Prostate gland (tissue), 2 donors: ENCODE results near the gene REG4. TPM values are rescaled to one million over a fixed set of nuclear protein-coding genes. Genes with fewer than 3 reads are reported as not detected.

ENCODE experiments used
- DNase-seq: peaks from one replicate; pipeline ENCODE4 v3.0.0-alpha.2; 2019; ENCODE audit warnings: low spot score
- H3K27ac ChIP-seq, 2 donors: fragments of 200-600 bp; sonication (generic); 2 replicates each; pipeline ENCODE4 v1.5.1; 2017 to 2019
- H3K27me3 ChIP-seq: fragments of 200-600 bp; sonication (generic); replicated peaks from 2 replicates; pipeline ENCODE4 v1.5.1; 2019; ENCODE audit not compliant: insufficient read depth
- H3K36me3 ChIP-seq, 2 donors: fragments of 200-600 bp; sonication (generic); 1 replicate in 1 of 2; 2 replicates in 1 of 2; pipeline versions ENCODE4 v1.5.1 to v1.8.1; 2017 to 2019
- H3K4me1 ChIP-seq: fragments of 200-600 bp; sonication (generic); replicated peaks from 2 replicates; pipeline ENCODE4 v1.5.1; 2019
- H3K4me3 ChIP-seq, 2 donors: fragments of 200-600 bp; sonication (generic); 2 replicates each; pipeline ENCODE4 v1.5.1; 2017 to 2019
- H3K9me3 ChIP-seq: fragments of 200-600 bp; sonication (generic); 2 replicates; pipeline ENCODE4 v1.5.1; 2017
- CTCF ChIP-seq, 4 experiments: fragments of 200-600 bp in 2 of 4; fragments of 450-650 bp in 2 of 4; sonication (generic) in 2 of 4; IDR thresholded peaks; 1 replicate in 3 of 4; 2 replicates in 1 of 4; pipeline ENCODE4 v1.5.1; 2016 to 2019; ENCODE audit warnings: antibody characterized with exemption in 4 of 4, mild to moderate bottlenecking in 2 of 4, moderate library complexity in 2 of 4
- POLR2A ChIP-seq: fragments of 450-650 bp; IDR thresholded peaks from one replicate; pipeline ENCODE4 v1.6.1; 2016; ENCODE audit warnings: antibody characterized with exemption, mild to moderate bottlenecking
- POLR2AphosphoS5 ChIP-seq: sonication (generic); formaldehyde crosslinking; IDR thresholded peaks from one replicate; pipeline ENCODE4 v1.6.1; 2017; ENCODE audit warnings: antibody characterized with exemption
- WGBS: methylation state at CpG from one replicate; pipeline ENCODE4 v1.1.5; 2018; 5-methylcytosine and 5-hydroxymethylcytosine counted together
- intact Hi-C: fragments of 100-400 bp; cut with DNase I; formaldehyde crosslinking; loops from one replicate; pipeline ENCODE4 v1.14.2; 2022
- total RNA-seq, 2 donors: library from RNA; depleted of rRNA; stranded (reverse); fragments of >200 nt; gene quantifications; one replicate each; pipeline ENCODE4 v1.1.0, GENCODE V29; 2016

Gene REG4
- total RNA-seq, 2 donors from 2014 or later, result 0.62 to 2.0 TPM

- Histone ChIP-seq H3K36me3 (no peaks in the 10 kb centered on the region), H3K27me3 (no peaks in the 10 kb centered on the region), H3K9me3 (no peaks in the 10 kb centered on the region), H3K4me3 (no peak overlapping the region), H3K4me1 (no peaks in the 10 kb centered on the region), H3K27ac (no peak overlapping the region)
- DNase-seq, result no peak
- intact Hi-C loops, result no loop called here
- TF ChIP-seq POLR2AphosphoS5 (no peak), POLR2A (no peak), CTCF (IDR thresholded peaks at IDR 0.05) (no peak)
- WGBS, result 94% methylated on average over 2 of the region's 2 CpGs
These were observed 39.0 kb downstream of the REG4 start for GRCh38 chr1:119772298-119772697.

- Histone ChIP-seq H3K36me3 (no peaks in the 10 kb centered on the region), H3K27ac (no peak overlapping the region), H3K27me3 (no peaks in the 10 kb centered on the region), H3K4me1 (no peaks in the 10 kb centered on the region), H3K4me3 (no peak overlapping the region), H3K9me3 (no peaks in the 10 kb centered on the region)
- DNase-seq, result no peak
- TF ChIP-seq POLR2A (no peak), CTCF (IDR thresholded peaks at IDR 0.05) (no peak), POLR2AphosphoS5 (no peak)
- 75% methylated on average over 3 of the region's 3 CpGs for WGBS
- intact Hi-C loops, result no loop called here
These were observed 39.5 kb downstream of the REG4 start for GRCh38 chr1:119771770-119772169.

- Histone ChIP-seq H3K4me3 (no peak overlapping the region), H3K4me1 (no peaks in the 10 kb centered on the region), H3K9me3 (no peaks in the 10 kb centered on the region), H3K27ac (no peak overlapping the region), H3K36me3 (no peaks in the 10 kb centered on the region), H3K27me3 (no peaks in the 10 kb centered on the region)
- no peak for DNase-seq
- TF ChIP-seq POLR2A, result no peak
- no peak for TF ChIP-seq POLR2AphosphoS5
- no peak for TF ChIP-seq CTCF (IDR thresholded peaks at IDR 0.05)
- 45% methylated on average over 2 of the region's 2 CpGs for WGBS
- intact Hi-C loops, result no loop called here
These were observed 40.2 kb downstream of the REG4 start for GRCh38 chr1:119771016-119771415.

- H3K4me1 ChIP-seq, result no peaks in the 10 kb centered on the region
- H3K36me3 ChIP-seq, result no peaks in the 10 kb centered on the region
- TF ChIP-seq POLR2A (no peak), CTCF (IDR thresholded peaks at IDR 0.05) (no peak), POLR2AphosphoS5 (no peak)
- WGBS, result 56% methylated on average over 8 of the region's 8 CpGs
- peak within 1 kb of the TSS; percentile 44 to 65 for H3K27ac ChIP-seq
- no peaks in the 10 kb centered on the region for H3K27me3 ChIP-seq
- intact Hi-C loops, result no loop called here
- no peaks in the 10 kb centered on the region for H3K9me3 ChIP-seq
- H3K4me3 ChIP-seq, result no peak within 1 kb of the TSS
- DNase-seq, result no peak
These were observed 42.5 kb downstream of the REG4 start, which contains the start of gene HMGCS2 for GRCh38 chr1:119768778-119769177. TSS of gene HMGCS2 (minus strand) at chr1:119768905. CDS start at chr1:119768844, 61 bp downstream.

- DNase-seq, result no peak
- intact Hi-C loops, result no loop called here
- TF ChIP-seq CTCF (IDR thresholded peaks at IDR 0.05), result no peak
- no peak for TF ChIP-seq POLR2A
- no peak for TF ChIP-seq POLR2AphosphoS5
- H3K27me3 ChIP-seq, result no peaks in the 10 kb centered on the region
- H3K9me3 ChIP-seq, result no peaks in the 10 kb centered on the region
- H3K4me1 ChIP-seq, result no peaks in the 10 kb centered on the region
- WGBS, result 44% methylated on average over 2 of the region's 2 CpGs
- no peaks in the 10 kb centered on the region for H3K36me3 ChIP-seq
- H3K27ac ChIP-seq, result peak overlapping the region; percentile 44 to 65
- no peak overlapping the region for H3K4me3 ChIP-seq
These were observed 43.8 kb downstream of the REG4 start for GRCh38 chr1:119767486-119767885.
